GM04503 (cell line): Measurements from ENCODE around the gene GPR37L1.

Experiments
- DNase-seq: peaks from one replicate; pipeline ENCODE4 v3.0.0-alpha.2; 2012; ENCODE audit warnings: low read depth

GPR37L1 gene

DNA sequence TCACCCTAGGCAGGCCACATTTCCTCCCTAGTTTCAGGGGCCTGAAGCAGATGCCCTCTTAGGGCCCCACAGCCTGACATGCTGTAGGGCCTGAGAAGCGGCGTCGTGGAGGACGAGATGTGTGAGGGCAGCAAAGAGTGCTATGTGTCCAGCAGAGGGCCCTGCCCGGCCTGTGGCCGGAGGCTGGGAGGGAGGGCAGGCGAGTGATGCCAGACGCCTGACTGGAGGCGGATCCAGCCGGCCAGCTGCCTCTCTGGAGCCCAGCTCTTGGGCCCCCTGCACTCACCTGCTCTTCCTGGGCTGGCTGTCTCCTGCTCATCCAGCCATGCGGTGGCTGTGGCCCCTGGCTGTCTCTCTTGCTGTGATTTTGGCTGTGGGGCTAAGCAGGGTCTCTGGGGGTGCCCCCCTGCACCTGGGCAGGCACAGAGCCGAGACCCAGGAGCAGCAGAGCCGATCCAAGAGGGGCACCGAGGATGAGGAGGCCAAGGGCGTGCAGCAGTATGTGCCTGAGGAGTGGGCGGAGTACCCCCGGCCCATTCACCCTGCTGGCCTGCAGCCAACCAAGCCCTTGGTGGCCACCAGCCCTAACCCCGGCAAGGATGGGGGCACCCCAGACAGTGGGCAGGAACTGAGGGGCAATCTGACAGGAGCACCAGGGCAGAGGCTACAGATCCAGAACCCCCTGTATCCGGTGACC, at the start of gene GPR37L1:
GPR37L1 (plus strand) TSS at position 279 of the 697 bp plus-strand sequence; CDS start at position 326, 47 bp downstream.
- DNase-seq: no peak

DNA sequence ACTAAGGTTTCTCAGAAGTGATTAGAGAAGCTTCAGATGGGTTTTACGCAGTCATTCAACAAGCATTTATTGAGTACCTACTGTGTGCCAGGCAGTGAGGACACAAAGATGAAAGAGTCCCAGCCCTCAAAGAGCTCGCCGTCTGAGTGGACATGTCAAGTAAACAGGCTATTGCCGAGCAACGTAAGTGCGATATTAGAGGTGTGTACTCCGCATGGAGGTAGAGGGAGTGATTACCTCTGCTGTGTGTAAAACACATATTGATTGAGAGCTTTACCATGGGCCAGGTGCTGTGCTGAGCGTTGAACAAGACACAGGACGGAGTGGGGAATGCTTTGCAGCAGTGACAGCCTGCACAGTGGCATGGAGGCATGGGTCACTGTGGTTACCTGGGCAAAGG, 49.5 kb upstream of the GPR37L1 start:
- DNase-seq: no peak

DNA sequence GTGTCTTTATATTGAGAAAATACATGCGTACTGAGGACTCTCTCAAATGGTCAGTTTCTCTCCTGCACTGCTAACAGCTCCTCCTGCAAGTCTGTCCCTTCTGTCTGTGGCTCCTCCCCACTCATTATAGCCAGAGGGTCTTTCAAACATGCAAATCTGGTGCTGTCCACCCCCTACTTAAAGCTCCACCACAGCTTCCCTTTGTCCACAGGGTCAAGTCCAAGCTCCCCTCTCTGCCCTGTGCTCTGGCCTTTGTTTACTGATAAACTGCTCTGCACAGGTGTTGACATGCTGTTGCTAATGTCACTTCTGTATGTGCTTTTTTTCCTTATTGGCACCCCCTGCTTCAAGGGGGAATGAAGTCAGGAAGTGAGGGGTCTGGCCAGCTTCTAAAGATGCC, 47.7 kb upstream of the GPR37L1 start:
- no peak for DNase-seq

DNA sequence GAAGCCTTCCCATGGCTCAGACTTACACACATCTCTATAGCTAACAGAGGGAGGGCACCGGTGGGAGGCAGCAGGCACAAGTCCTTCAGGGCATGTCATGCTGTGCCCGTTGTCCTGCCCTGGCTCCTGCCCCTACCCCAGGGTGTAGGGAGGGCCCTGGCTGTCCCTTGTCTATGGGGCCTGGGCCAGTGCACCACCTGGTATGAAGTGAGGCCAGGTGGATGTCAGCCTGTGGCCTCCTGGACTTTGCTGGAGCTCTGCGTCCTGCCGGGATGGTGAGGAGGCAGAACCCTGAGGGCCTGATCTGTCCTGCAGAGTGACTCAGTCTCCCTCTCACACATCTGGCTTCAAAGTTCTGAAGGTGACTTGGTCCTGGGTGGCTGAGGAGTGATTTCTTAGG, 47.3 kb upstream of the GPR37L1 start:
- no peak for DNase-seq

- DNase-seq: no peak
Observed at GRCh38 chr1:202076050-202076511, 46.6 kb upstream of the GPR37L1 start.

- no peak for DNase-seq
Observed at GRCh38 chr1:202078241-202078640, 44.5 kb upstream of the GPR37L1 start.

- DNase-seq: no peak
Observed at GRCh38 chr1:202081992-202082391, 40.7 kb upstream of the GPR37L1 start.

DNA sequence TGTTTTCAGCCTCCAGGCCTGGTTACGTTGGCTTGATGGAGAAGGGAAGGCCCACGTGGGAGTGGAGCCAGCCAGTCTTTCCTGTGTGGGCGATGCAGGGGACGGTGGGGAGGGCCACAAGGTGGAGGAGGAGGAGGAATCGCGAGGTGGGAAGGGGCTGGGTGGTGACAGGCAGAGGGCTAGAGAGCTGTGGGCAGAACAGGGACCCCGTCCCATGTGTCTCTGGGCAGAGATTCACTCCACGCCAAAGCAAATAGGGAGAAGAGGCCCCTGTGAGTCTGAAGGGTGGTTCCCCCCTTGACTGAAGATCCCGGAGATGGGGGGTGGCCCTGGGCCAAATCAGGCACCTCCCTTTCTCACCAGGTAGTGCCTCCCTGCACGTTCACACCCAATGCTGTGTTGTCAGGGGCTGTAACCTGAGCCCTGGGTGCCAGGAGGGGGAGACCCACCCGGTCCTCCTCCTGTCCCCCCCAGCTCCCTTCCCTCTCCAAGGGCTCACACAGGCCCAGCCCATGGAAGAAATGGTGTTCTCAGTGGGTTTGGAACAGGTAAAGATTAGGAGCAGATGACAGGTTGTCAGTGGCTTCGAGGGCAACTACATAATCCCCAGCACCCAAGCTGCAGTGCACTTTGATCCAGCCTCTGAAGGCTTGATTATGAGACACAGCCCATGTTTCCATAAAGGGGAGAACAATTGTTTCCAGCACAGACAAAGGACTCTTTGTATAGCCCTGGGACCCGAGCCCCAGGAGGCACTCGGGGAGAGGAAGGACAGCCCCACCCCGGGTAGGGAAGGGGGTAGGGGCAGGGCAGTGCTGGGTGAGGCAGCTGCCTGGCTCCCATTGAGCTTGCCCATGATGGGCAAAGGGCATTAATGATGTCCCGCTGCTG, 37.7 kb upstream of the GPR37L1 start:
- no peak for DNase-seq

- no peak for DNase-seq
Observed at GRCh38 chr1:202085682-202086373, 36.9 kb upstream of the GPR37L1 start.

DNA sequence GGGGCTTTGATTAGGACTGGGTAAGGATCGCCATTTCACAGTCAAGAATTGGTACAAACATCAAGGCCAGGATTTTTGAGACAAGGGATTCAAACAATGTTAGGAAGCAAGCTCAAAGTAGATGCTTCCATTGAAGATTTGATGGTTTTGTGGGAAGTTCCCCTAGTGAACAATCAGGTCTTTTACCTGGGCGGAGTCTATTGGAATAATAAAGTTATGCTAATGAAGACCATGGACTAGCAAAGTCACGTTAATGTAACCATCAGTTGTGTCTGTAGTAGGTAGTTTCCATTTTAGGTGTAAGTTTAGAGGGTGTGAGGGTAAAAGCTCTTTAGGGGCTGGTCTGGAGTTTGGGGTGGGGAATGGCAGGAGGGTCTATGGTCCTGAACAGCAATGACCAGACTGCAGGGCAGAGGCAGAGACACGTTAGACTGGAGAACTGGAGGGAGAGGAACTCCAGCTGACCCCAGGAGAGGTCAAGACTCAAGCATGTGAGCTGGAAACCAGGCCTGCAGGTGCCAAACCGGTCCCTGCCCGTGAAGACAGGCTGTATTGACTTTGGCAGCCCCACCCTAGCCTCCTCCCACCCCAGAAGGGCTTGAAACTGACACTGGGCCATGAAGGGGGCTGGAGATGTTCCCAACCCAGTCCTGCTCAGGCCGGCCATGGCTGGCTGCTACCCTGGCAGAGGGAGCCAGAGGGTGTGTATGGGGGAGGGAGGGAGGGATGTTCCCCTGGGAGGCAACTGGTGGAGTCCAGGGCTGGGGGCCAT, 36.0 kb upstream of the GPR37L1 start:
- DNase-seq: no peak

DNA sequence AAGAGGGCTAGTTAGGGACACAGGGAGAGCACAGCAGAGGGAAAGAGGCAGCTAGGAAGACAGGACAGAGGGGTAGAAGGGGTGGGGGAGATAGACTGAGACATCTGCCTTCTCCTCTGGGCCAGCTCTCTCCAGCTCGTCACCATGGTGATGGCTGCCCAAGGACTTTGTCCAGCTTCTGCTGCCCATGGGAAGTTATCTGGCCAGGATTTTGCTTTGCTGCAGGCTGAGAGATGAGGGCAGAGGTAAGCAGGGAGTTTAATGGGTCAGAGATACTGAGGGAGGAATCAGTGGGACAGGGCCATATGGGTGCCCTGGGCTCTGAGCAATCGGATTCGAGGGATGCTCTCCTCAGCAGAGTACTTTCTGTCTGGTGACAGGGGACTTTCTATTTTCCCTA, 34.5 kb upstream of the GPR37L1 start:
- no peak for DNase-seq

GRCh38 chr1:202090994-202091393, 31.7 kb upstream of the GPR37L1 start:
- DNase-seq: no peak

DNA sequence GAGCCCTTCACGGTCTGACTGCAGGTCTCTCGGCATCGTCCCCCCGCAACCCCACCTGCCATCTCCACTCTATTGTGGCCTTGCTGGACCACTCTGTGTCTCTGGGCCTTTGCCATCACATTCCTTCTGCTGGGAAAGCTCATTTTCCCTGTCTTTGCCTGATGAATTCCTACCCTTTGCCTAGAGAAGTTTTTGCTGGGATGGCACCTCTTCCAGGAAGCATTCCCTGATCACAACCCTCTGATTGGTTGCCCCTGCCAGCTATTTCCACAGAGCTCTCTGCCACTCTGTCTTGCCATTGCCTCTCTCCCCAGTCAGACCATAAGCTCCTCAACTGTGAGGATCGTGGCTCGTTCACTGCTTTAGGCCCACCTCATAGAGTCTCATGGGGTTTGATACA, 28.9 kb upstream of the GPR37L1 start:
- no peak for DNase-seq

GRCh38 chr1:202101184-202101583, 21.5 kb upstream of the GPR37L1 start:
- no peak for DNase-seq

DNA sequence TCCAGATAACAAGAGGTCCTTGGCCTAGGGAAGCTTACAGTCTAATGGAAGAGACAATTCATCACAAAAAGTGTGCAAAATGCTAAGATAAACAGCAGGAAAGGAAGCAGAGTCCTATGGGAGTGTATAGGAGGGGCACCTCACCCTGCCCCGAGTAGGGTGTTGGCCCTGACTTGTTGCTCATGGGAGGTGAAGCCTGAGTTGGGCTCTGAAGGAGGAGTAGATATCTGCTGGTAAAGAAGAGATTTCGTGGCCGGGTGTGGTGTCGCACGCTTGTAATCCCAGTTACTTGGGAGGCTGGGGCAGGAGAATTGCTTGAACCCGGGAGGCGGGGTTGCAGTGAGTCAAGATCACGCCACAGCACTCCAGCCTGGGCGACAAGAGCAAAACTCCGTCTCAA, 18.6 kb upstream of the GPR37L1 start:
- no peak for DNase-seq

- DNase-seq: no peak
Observed at GRCh38 chr1:202105571-202106339, 17.0 kb upstream of the GPR37L1 start.

DNA sequence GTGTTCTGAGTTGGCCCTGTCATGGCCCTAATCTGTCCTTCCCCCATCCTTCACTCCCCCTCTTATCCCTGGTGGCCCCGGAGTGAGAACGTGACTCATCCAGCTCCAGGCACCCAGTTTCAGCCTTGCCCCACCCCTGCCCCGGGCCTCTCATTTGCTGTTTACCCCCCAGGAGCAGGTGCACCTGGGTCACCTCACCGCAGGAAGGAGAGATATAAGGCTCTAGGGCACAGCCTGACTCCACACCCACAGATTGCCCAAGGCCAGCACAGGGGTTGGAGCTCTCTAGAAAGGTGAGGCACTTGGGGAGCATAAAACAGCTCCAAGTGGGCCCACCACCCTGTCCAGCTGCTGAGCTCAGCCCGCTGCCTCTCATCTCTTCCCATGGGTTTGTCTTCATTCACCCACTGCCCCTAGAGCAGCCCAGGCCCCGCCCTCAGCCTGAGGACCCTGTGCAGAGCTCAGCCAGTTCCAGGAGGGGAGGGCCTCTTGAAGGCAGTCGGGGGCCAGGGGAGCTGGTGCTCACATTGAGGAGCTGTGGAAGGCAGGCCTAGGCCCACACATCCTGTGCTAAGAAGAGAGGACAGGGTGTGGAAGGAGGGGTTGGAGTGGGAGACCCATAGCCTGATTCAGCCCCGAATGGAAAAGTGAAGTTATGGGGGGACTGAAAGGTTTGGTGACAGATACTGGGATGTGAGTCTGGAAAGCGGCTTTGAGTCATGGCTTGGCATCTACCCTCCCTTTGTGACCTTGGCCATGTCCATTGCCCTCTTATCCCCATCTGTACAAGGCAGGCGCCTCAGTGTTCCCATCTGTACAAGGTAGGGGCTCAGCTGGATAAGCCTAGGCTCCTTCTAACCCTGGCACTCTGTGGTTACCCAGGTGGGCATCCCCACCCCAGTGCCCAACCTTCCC, 16.1 kb upstream of the GPR37L1 start:
- no peak for DNase-seq

- no peak for DNase-seq
Observed at GRCh38 chr1:202107321-202107761, 15.4 kb upstream of the GPR37L1 start.

GRCh38 chr1:202107801-202108731, 14.7 kb upstream of the GPR37L1 start:
- DNase-seq: no peak
